Gastrocnemius medialis (tissue), 4 donors: ENCODE results near the gene CPNE2.

Experiments used
- POLR2A ChIP-seq, 2 donors: fragments of 450-650 bp; IDR thresholded peaks; one replicate each; pipeline ENCODE4 v1.6.1; 2017; ENCODE audit warnings: antibody characterized with exemption in 2 of 2, mild to moderate bottlenecking in 2 of 2, moderate library complexity in 2 of 2
- TF ChIP-seq, protein P1 (sequence below), 5 experiments: fragments of 450-650 bp in 3 of 5; fragments of 200-600 bp in 2 of 5; sonication (generic) in 2 of 5; IDR thresholded peaks in 4 of 5; conservative IDR thresholded peaks in 1 of 5; 1 replicate in 4 of 5; 2 replicates in 1 of 5; pipeline ENCODE4 v1.5.1; 2016 to 2019; ENCODE audit warnings: antibody characterized with exemption in 5 of 5, mild to moderate bottlenecking in 3 of 5, moderate library complexity in 3 of 5

DNA sequence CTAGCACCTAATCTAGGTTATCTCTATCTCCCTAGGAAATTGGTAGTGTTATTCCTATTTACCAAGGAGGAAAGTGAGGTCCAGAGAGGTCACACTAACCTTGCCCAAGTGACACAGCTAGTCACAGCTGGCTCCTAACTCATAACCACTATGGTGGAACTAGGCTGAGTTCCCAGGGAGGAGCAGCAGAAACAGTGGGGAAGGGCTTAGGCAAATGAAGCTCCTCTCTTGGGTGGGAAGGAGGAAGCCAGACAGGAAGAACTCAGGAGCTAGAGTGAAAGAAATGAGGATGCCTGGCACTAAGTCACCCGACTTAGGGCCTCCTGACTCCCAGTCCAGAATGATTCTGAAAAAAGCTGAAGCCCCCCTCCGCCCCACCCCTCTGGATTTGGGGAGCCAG lies 59.0 kb downstream of the CPNE2 start:
- TF ChIP-seq, protein P1, sequence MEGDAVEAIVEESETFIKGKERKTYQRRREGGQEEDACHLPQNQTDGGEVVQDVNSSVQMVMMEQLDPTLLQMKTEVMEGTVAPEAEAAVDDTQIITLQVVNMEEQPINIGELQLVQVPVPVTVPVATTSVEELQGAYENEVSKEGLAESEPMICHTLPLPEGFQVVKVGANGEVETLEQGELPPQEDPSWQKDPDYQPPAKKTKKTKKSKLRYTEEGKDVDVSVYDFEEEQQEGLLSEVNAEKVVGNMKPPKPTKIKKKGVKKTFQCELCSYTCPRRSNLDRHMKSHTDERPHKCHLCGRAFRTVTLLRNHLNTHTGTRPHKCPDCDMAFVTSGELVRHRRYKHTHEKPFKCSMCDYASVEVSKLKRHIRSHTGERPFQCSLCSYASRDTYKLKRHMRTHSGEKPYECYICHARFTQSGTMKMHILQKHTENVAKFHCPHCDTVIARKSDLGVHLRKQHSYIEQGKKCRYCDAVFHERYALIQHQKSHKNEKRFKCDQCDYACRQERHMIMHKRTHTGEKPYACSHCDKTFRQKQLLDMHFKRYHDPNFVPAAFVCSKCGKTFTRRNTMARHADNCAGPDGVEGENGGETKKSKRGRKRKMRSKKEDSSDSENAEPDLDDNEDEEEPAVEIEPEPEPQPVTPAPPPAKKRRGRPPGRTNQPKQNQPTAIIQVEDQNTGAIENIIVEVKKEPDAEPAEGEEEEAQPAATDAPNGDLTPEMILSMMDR (IDR thresholded peaks at IDR 0.05 in 4 of 5, conservative IDR thresholded peaks at IDR 0.05 in 1 of 5): no peak
- TF ChIP-seq POLR2A (IDR thresholded peaks at IDR 0.05): no peak
